EL (cell line): ENCODE measurements around the gene KASH5.

Source experiments
- DNase-seq: peaks from one replicate; pipeline ENCODE4 v3.0.0-alpha.2; 2016

KASH5 gene, protein sequence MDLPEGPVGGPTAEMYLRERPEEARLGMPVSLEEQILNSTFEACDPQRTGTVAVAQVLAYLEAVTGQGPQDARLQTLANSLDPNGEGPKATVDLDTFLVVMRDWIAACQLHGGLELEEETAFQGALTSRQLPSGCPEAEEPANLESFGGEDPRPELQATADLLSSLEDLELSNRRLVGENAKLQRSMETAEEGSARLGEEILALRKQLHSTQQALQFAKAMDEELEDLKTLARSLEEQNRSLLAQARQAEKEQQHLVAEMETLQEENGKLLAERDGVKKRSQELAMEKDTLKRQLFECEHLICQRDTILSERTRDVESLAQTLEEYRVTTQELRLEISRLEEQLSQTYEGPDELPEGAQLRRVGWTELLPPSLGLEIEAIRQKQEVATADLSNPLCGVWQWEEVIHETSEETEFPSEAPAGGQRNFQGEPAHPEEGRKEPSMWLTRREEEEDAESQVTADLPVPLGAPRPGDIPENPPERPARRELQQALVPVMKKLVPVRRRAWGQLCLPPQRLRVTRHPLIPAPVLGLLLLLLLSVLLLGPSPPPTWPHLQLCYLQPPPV

DNA sequence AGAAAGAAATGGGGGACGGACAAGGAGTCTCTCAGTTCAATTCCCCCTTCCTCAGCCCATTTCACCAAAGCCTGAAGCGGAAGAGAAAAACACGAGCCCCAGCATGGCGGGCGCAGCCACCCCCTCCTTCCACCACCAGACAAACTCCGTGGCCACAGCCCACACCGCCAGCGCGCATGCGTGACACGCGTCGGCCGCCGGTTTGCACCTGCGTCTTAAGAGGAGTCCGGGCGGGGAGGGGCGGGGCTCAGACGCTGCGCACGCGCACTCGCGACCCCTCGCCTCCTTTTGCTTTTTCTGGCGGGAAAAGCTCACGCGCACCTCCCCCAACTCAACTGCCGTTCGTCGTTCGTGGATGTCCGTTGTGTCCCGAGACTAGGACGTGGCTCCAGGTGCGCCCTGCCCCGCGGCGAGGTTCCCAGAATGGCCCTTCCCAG, at the start of gene KASH5:
Gene KASH5, plus strand, starts transcription at position 314 of the 437 bp plus-strand sequence. CDS start 2,635 bp downstream, outside the sequence.
- DNase-seq = peak; percentile 15

DNA sequence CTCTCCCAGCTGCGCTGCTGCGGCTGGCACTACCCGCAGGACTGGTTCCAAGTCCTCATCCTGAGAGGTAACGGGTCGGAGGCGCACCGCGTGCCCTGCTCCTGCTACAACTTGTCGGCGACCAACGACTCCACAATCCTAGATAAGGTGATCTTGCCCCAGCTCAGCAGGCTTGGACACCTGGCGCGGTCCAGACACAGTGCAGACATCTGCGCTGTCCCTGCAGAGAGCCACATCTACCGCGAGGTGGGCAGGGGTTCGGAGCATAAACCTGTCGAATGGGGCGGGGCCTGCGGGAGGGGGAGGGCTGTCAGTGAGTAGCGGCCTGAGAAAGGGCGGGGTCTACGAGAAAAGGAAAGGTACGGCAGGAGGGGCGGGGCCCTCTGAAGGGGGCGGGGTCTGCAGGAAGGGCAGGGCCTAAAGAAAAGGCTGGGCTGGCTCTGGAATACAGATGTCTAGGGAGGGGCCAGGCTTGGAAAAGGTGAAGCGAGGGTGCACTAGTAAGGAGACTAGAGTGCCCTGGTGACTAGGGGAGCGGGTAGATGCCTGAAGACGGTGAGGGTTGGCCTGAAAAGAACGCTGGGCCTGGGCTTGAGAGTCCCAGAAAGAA, 49.3 kb upstream of the KASH5 start:
- DNase-seq = peak; percentile 28

DNA sequence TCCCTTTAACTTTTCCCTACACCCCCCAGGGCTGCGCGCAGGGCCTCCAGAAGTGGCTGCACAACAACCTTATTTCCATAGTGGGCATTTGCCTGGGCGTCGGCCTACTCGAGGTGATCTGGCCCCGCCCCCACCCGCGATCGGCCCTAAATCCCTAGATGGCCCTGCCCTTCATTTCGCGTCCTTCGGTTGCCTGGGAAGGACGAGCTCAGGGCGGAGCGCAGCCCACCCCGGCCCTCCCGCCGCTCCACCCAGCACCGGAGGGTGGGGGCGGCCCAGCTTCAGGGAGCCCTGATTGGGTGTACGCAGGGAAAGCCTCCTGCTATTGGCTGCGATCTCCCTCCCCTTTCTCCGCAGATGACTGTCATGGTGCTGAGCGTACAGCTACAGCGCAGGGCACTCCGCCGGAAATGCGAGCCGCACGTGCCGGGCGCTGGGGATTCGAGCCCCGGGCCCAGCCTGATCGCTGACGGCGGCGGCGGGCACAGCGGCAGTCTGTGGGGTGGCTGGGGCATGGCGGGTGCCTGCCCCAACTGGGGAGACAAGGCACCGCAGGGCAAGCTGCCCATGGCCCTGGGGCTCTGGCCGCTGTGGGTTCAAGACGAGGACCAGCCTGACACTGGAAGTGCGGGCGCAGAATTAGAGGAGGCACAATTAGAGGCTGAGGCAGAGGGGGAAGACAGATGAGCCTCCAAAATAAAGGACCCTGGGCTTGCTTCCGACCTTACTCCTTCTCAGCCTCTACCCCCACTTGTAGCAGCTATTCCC, 48.6 kb upstream of the KASH5 start:
- DNase-seq = peak; percentile 56

DNA sequence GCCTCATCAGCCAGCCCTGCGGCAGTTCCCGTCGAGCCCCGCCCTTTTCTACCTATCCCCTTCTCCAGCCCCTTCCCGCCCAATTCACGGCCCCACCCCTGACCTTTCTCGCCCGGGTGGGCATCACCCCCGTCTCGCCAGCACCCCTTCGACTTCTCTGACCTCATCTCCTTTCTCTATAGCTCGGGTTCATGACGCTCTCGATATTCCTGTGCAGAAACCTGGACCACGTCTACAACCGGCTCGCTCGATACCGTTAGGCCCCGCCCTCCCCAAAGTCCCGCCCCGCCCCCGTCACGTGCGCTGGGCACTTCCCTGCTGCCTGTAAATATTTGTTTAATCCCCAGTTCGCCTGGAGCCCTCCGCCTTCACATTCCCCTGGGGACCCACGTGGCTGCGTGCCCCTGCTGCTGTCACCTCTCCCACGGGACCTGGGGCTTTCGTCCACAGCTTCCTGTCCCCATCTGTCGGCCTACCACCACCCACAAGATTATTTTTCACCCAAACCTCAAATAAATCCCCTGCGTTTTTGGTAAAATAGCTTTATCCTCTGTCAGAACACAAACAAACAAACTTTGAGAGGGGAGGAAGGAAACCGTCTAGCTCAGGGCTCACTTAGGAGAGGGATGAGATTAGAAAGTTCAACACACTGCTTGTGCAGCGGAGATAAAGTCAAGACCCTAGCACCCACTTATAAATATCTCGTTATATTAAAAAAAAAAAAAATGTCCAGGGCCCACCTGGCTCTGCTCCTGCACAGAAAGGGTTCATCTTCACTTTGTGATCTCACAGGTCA, 47.8 kb upstream of the KASH5 start:
- DNase-seq = no peak

DNA sequence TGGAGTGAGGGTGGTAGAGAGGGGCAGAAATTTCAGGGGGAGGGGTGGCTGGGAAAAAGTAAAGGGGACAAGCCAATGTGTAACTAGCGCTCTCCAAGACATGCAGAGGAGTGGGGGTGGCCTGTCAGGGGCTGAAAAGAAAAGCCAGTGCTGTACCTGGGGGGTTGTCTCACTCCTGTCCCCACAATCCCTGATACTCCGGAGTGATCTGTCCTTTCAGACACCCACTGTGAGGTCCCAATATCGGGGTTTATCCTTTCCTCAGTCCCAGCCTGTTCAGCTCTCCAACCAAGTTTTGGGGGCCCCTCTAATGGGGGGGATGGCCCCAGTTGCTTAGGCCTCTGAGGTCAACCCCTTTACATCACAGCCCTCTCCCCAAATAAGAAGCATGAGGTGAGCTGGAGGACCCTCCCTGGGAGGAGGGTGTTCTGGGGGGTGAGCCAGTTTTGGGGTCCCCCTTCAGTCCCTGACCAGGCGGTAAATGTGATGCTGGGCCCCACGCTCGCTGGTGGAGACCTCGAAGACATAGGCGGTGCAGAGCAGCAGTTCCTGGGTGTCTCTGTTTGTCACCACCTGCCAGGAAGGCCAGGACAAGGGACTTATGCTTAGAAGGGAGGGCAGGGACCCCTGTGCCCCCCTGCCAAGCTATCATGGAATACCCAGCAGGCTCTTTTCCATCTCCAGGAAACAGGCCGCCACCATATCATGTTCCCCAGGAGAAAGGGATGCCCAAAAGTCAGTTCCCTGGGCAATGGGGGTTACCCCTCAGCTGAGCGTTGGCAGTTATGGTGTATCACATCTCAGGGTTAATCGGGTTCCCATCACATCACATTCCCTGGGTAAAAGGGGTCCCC, 47.0 kb upstream of the KASH5 start:
- DNase-seq = no peak

DNA sequence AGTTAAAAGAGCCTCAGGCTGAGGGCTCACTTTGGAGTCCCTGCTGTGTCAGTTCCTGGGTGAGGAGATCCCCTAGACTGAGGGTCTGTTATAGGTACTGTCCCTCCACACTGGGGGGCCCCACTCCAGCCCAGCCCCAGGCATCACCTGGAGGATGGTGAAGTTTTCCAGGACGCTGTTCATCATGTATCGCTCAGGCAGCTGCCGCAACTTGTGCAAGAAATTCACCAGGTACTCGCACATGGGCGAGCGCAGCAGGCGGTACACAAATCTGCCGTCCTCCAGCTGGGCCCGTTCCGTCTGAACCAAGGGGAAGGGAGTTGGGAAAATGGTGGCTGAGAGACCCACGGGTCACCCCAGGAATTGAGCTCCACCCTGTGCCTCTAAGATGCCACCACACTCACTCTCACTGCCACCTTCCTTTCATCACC, 45.7 kb upstream of the KASH5 start:
- DNase-seq = no peak

DNA sequence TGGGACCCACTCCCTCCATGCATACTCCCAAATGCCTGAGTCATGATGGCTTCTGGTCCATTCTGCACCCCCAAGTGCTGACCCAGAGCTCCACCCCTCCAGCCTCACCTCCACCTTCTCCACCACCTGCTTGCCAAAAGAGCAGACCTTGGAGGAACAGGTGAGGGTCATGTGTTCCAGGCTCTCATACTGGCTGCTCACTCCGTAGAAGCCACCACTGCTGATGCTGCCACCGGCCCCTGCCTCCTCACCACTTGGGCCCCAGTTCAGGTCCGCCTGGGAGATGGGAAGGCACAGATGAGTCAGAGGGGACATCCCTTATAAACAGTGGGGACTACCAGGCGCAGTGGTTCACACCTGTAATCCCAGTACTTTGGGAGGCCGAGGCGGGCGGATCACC, 44.9 kb upstream of the KASH5 start:
- DNase-seq = no peak

DNA sequence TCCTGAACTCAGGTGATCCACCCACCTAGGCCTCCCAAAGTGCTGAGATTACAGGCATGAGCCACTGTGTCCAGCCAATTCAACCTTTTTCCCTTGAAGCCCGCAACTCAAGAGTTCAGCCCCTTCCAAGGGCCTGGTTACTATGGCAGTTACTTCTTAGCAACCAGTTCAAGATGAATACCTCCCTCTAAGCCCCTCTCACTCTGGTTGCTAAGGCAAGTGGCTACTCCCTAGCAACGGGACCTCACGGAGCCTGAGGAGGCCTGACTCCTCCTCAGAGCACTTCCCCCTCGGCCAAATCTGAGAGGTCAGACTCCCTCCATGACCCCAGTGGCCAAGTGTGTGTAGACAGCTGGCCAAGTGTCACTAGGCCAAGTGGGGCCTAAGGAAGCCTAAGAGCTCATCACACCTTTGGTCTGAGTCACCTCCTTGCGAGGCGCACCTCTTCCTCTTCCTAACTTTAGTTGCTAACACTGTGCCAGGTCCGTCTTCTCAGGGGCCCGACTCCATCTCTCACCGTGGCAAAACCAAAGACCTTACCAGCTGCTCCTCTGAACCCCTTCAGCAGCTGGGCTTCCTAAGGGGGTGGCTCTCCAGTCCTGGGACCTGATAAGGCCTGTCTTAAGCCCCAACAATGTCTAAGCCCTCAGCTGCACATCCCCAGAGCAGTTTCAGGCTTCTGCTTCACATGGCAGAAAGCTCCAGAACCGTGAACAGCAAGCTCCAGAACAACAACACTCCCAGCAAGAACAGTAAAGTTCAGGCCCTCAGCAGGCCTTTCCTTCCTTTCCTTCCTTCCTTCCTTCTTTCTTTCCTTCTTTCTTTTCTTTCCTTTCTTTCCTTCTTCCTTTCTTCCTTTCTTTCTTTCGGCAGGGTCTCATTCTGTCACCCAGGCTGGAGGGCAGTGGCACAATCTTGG, 43.3 kb upstream of the KASH5 start:
- DNase-seq = no peak

DNA sequence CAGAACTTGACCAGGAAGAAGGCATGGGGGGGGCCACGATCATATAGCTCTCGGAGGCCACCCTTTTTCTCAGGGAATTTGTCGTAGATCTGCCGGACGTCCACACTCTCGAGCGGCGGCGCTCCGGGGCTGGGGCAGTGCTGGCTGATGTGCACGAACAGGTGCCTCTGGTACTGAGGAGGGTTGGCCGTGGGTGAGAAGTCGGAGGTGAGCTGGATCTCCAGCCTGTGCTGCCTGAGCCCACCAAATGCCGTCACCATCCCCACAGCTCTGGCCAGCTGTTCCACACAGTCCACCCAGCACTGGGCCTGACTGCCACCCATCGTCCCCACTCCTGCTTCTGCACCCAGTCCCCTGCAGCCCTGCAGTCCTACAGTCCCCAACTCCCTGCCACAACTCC, 40.9 kb upstream of the KASH5 start:
- no peak for DNase-seq

DNA sequence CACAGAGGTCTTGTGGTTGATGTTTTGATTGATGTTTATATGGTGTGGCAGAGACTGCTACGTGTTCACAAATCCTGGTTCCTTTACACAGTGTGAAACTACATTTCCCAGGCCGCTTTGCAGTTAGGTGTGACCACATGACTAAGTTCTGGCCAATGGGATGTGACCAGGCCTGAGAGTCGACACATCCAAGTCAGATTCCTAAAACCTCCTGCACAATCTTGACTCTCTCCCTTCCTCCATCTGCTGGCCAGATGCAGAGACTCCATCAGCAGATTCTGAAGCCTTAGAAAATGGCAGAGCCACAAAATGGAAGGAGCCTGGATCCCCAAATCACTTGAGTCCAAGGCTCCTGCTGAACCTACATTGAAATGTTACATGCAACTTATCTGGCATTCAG, 40.2 kb upstream of the KASH5 start:
- peak; percentile 74 for DNase-seq

DNA sequence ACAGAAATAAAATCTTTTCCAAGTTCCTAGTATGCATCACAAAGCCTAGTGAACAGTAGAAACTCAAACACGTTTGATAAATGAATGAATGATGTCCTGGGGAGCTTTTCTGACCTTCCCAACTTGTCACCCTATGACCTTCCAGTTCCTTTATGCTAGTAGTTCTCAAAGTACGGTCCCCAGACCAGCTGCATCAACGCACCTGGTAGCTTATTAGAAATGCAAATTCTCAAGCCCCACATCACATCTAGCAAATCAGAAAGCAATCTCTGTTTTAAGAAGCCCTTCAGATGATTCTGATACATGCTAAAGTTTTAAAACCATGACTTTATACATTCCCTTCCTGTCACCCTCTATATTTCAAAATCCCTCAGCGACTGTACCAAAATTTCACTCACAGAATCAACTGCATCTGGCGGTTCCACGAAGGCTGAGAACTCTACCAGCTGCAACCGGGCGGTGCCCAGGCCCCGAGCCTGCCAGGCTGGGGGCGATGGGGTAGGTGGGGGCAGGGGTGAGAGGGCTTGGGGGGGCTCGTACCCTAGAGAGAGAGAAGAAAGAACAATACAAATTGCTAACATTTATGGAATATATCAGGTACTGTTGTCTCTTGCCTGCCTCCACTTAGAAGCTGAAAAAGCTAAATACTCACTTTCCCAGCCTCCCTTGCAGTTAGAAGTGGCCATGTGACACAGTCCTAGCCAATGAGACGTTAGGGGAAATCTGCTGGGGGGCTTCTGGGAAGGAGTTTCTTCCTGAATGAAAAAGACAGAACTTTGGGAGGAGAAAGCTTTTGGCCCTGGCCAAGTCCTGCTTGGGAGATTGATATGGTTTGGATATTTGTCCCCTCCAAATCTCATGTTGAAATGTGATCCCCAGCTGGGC, 39.5 kb upstream of the KASH5 start:
- DNase-seq = no peak

DNA sequence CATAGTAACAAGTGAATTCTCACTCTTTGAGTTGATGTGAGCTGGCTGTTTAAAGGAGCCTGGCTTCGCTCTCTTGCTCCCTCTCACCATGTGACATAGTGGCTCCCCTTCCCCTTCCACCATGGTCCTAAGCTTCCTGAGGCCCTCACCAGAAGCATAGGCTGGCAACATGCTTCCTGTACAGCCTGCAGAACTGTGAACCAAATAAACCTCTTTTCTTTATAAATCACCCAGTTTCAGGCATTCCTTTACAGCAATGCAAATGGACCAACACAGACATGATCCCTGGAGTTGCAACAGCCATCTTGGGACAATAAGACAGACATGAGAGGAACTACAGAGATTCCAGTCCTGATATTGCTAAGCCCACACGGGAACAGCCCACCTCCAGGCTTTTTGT, 38.5 kb upstream of the KASH5 start:
- DNase-seq = no peak

DNA sequence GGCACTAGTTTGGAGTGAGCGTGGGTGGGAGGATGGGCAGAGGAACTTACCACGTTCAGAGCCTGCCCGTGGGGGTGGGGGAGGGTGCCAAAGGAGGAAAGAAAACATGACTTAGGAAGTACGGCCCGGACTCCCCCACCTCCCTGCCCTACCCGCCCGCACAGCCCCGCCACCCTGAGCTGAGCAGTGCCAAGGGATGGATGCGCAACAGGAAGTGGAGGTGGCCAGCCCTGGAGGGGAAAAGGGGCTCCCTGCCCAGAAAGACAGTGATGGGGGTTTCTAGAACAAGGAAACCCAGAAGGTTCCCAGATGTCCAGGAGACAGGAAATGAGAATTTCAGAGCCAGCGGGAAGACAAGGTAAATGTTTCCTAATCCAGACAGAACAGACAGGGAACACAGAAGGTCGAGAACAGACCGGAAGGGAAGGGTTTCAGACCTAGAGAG, 32.1 kb upstream of the KASH5 start:
- DNase-seq = no peak

DNA sequence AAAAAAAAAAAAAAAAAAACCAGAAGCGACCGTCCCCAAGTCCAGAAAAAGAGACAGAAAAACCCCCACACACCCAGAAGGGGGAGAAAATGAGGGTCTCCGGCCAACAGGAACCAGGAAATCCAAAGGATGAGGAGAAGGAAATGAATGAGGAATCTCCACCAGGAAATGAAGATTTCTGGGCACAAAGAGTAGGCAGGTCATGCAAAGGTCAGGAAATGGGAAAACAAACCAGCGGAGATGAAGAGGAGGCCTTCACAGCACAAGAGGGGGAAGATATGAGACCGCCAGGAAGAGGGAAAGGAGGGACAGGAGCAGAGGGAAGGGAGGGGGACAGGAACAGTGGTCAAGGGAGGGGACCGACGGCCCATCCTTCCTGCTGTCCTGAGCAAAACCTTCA, 31.7 kb upstream of the KASH5 start:
- DNase-seq = no peak

DNA sequence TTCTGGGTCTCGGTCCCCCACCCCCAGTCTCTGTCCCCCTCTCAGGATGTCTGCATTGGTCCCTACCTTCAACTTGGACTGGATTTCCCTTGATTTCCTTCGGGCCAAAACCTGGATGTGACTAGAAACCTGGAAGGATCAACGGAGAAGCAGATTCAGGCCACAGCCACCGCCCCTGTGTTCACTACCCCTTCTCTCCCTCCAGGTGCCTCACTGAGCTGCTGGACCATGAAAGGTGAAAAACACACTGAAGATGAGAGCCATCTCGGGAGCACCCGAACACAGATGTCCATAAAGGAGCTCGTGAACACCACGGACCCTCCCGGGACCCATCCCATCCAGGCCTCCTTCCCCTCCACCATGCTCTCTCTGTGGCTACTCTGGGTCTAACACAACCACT, 30.9 kb upstream of the KASH5 start:
- no peak for DNase-seq

DNA sequence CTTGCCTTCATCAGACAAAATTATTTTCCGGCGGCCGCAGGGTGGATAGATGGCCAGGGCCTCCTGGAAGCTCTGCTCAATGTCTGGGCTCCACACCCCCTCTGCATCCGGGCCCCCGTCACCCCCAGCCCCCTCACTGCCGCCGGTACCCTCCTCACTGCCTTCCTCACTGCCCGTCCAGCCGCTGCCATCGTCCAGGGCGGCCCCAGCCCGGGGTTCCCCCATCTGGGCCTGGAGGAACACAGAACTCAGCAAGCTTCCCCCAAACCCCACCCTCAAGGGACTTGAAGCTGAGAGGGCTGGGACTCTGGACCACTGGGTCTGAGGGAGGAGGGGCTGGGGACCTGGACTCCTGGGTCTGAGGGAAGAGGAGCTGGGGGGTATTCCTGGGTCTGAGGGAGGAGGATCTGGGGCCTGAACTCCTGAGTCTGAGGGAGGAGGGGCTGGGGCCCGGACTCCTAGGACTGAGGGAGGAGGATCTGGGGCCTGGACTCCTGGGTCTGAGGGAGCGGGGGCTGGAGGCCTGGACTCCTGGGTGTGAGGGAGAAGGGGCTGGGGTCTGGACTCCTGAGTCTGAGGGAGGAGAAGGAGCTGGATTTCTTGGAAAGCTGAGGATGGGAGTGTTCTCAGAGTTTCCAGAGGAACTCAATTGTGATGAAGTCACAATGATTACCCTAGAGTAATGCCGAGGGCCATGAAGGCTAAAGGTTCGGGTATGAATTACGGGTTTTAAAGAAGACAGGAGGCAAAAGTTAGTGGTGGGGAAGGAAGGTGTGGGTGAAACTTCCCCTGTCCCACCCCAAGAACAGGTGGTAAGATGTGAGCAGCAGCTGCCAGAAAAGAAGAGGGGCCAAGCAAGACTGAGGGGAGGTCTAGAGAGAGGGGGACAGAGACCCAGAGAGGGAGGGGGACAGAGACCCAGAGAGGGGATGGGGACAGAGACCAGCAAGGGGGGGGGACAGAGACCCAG, 27.9 kb upstream of the KASH5 start:
- DNase-seq = no peak

DNA sequence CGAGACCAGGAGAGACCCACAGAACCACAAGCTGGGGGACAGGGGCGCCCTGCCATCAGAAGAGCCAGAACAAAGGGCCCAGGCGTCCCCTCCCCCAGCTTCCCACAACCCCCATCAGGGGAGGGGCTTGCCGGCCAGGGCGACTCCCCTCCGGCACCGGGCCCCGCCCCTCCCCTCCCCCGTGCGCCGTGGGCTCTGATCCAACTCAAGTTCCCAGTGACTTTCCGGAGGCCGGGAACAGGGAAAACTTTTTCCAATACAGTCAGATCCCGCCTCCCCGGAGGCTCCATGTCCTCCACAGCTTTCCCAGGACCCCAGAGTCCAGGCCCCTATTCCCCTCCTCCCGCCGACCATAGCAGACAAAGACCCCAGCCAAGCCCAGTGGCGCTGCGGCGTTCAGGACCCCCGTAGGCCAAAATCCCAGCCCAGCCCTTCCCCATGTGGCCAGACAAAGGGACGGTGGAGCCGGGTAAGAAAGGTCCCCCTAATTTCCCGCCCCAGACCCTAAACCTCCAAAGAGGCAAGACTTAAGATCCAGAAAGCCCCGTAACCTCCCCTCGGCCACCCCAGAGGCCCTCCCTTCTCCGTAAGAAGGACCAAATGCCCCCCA, 26.5 kb upstream of the KASH5 start:
- peak; percentile 73 for DNase-seq
